Tibial artery (tissue), 4 donors: ENCODE results near the gene M1AP.

Experiments used
- DNase-seq, 2 donors: peaks; one replicate each; pipeline ENCODE4 v3.0.0-alpha.2; 2019
- H3K27ac ChIP-seq, 2 donors: fragments of 200-600 bp; sonication (generic) in 1 of 2; 1 replicate in 1 of 2; 2 replicates in 1 of 2; pipeline ENCODE4 v1.5.1; 2018 to 2019; ENCODE audit warnings: mild to moderate bottlenecking in 1 of 2
- H3K27me3 ChIP-seq, 2 donors: fragments of 200-600 bp; sonication (generic) in 1 of 2; one replicate each; pipeline versions ENCODE4 v1.5.1 to v1.6.0; 2016 to 2019
- H3K36me3 ChIP-seq, 3 donors: fragments of 200-600 bp; sonication (generic) in 2 of 3; one replicate each; pipeline ENCODE4 v1.5.1; 2016 to 2019; ENCODE audit warnings: mild to moderate bottlenecking in 2 of 3
- H3K4me1 ChIP-seq, 4 donors: fragments of 200-600 bp; sonication (generic) in 2 of 4; 1 replicate in 3 of 4; 2 replicates in 1 of 4; pipeline ENCODE4 v1.5.1; 2016 to 2019
- H3K4me3 ChIP-seq, 2 donors: fragments of 200-600 bp; sonication (generic) in 1 of 2; 1 replicate in 1 of 2; 2 replicates in 1 of 2; pipeline ENCODE4 v1.5.1; 2018 to 2019; ENCODE audit warnings: mild to moderate bottlenecking in 2 of 2
- H3K9me3 ChIP-seq, 3 donors: fragments of 200-600 bp; sonication (generic) in 1 of 3; one replicate each; pipeline ENCODE4 v1.5.1; 2016 to 2019
- CTCF ChIP-seq, 2 experiments: fragments of 200-600 bp in 1 of 2; fragments of 450-650 bp in 1 of 2; IDR thresholded peaks; one replicate each; pipeline ENCODE4 v1.5.1; 2017 to 2019; ENCODE audit warnings: antibody characterized with exemption in 2 of 2, mild to moderate bottlenecking in 1 of 2, moderate library complexity in 1 of 2
- intact Hi-C: fragments of 100-400 bp; cut with DNase I; formaldehyde crosslinking; loops from one replicate; pipeline ENCODE4 v1.15.0; 2023; ENCODE audit warnings: low total_unique reads

The M1AP gene

GRCh38 chr2:74691929-74692328, 43.8 kb upstream of the M1AP start:
- intact Hi-C loops = loop anchor here (2.0 kb wide), 1 partner anchor 181 kb away; no protein-coding TSS in a partner anchor
- H3K27ac ChIP-seq = no peak overlapping the region
- H3K4me1 ChIP-seq = no peaks in the 10 kb centered on the region
- H3K27me3 ChIP-seq = no peaks in the 10 kb centered on the region
- H3K36me3 ChIP-seq = no peaks in the 10 kb centered on the region
- TF ChIP-seq CTCF (IDR thresholded peaks at IDR 0.05) = no peak
- H3K9me3 ChIP-seq = no peaks in the 10 kb centered on the region
- DNase-seq = no peak
- H3K4me3 ChIP-seq = no peak overlapping the region

- H3K9me3 ChIP-seq = no peaks in the 10 kb centered on the region
- peak; percentile 51 to 61 for TF ChIP-seq CTCF (IDR thresholded peaks at IDR 0.05)
- intact Hi-C loops = loop anchor here (2.0 kb wide), 1 partner anchor 182 kb away; no protein-coding TSS in a partner anchor
- H3K4me3 ChIP-seq = no peak overlapping the region
- no peaks in the 10 kb centered on the region for H3K36me3 ChIP-seq
- DNase-seq = no peak
- no peaks in the 10 kb centered on the region for H3K27me3 ChIP-seq
- H3K4me1 ChIP-seq = no peaks in the 10 kb centered on the region
- H3K27ac ChIP-seq = no peak overlapping the region
These were observed 42.4 kb upstream of the M1AP start for GRCh38 chr2:74690571-74690970.

- intact Hi-C loops = loop anchor here (2.0 kb wide), 1 partner anchor 183 kb away; no protein-coding TSS in a partner anchor
- H3K4me3 ChIP-seq = no peak overlapping the region
- H3K27ac ChIP-seq = no peak overlapping the region
- H3K27me3 ChIP-seq = no peaks in the 10 kb centered on the region
- no peaks in the 10 kb centered on the region for H3K9me3 ChIP-seq
- H3K36me3 ChIP-seq = no peaks in the 10 kb centered on the region
- TF ChIP-seq CTCF (IDR thresholded peaks at IDR 0.05) = no peak
- no peak for DNase-seq
- H3K4me1 ChIP-seq = no peaks in the 10 kb centered on the region
These were observed 41.5 kb upstream of the M1AP start for GRCh38 chr2:74689671-74690070.

- H3K9me3 ChIP-seq = no peaks in the 10 kb centered on the region
- DNase-seq = no peak
These were observed 40.8 kb upstream of the M1AP start for GRCh38 chr2:74688881-74689280.

GRCh38 chr2:74685408-74685807, 37.3 kb upstream of the M1AP start:
- Histone ChIP-seq H3K36me3 (peaks cover under 1 to 14% (median 2%) of the 10 kb centered on the region in 3 donors), H3K27me3 (no peaks in the 10 kb centered on the region), H3K4me1 (no peaks in the 10 kb centered on the region), H3K27ac (no peak overlapping the region), H3K4me3 (no peak overlapping the region), H3K9me3 (no peaks in the 10 kb centered on the region)
- intact Hi-C loops = no loop called here
- DNase-seq = no peak
- TF ChIP-seq CTCF (IDR thresholded peaks at IDR 0.05) = no peak

More at GRCh38 chr2:74688881-74689280, 40.8 kb upstream of the M1AP start:
- H3K4me3 ChIP-seq = no peak overlapping the region
- H3K27me3 ChIP-seq = no peaks in the 10 kb centered on the region
- H3K36me3 ChIP-seq = no peaks in the 10 kb centered on the region
- intact Hi-C loops = no loop called here
- H3K4me1 ChIP-seq = no peaks in the 10 kb centered on the region
- no peak overlapping the region for H3K27ac ChIP-seq
- no peak for TF ChIP-seq CTCF (IDR thresholded peaks at IDR 0.05)

- Histone ChIP-seq H3K4me3 (no peak overlapping the region), H3K9me3 (no peaks in the 10 kb centered on the region), H3K27ac (no peak overlapping the region), H3K27me3 (no peaks in the 10 kb centered on the region), H3K36me3 (peaks cover 12 to 38% (median 24%) of the 10 kb centered on the region in 3 donors), H3K4me1 (no peaks in the 10 kb centered on the region)
- DNase-seq = no peak
- no peak for TF ChIP-seq CTCF (IDR thresholded peaks at IDR 0.05)
- intact Hi-C loops = no loop called here
These were observed 34.4 kb upstream of the M1AP start for GRCh38 chr2:74682501-74682900.
